NCI-H2171 treated with DMSO at 0.1 percent for 48 hours (cell line): Measurements from ENCODE around the gene ASRGL1.
"Not testable (repeated sequence)": the region's sequence is repeated elsewhere in the genome, so short reads cannot be mapped to it uniquely, and the experiment has no call there.

Source experiments
- DNase-seq: peaks from one replicate; lab custom pipeline; 2025; lab: John Stamatoyannopoulos, UW

The ASRGL1 gene

GRCh38 chr11:62337303-62338181 is at the start of gene ASRGL1:
Gene ASRGL1, plus strand, starts transcription at chr11:62337448. Its CDS starts 530 bp downstream, at chr11:62337978.
- peak; percentile 81 for DNase-seq

DNA sequence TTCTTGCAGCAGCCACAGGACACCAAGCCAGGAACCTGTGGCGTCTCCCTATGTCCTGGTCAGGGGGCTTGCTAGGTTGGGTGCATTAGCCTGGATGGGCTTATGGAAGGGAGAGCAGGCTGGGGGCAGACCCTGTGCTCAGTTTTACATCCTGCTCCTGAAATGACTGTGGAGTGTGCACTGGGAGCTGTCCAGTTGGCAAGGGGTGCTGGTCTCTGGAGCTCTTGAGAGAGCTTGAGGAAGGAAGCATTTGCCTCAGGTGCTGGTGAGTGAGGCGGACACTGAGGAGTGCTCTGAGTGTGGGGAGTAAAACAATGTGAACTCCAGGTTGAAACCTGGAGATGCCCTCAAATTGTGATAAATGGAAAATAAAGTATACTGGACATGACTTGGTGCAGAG is 41.7 kb upstream of the ASRGL1 start:
- no peak for DNase-seq

DNA sequence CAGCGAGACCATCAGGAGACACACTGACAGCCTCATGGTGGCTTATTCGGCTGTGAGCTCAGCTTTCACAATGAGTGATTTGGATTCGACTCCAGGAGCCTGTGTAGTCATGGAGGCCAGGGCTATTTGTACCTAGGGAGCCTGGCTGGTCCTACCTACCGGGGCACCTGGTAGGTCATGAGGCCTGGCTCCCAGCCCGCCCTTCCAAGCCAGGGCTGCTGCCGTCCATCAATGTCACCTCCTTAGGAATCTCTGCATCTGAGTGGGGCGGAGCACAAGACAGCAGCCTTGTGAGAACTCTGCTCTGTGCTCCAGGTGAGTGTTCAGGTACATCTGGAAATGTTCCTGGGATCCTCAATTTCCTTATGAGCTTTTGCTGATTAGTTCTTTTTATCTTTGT is 38.3 kb upstream of the ASRGL1 start, which contains the start of gene SCGB1D4:
SCGB1D4 (minus strand) TSS at position 101 of the 400 bp plus-strand sequence; CDS start at position 36, 65 bp downstream.
- DNase-seq = no peak

GRCh38 chr11:62306227-62306626 is 31.0 kb upstream of the ASRGL1 start:
- DNase-seq = no peak

GRCh38 chr11:62307950-62308349 is 29.3 kb upstream of the ASRGL1 start:
- DNase-seq = no peak

DNA sequence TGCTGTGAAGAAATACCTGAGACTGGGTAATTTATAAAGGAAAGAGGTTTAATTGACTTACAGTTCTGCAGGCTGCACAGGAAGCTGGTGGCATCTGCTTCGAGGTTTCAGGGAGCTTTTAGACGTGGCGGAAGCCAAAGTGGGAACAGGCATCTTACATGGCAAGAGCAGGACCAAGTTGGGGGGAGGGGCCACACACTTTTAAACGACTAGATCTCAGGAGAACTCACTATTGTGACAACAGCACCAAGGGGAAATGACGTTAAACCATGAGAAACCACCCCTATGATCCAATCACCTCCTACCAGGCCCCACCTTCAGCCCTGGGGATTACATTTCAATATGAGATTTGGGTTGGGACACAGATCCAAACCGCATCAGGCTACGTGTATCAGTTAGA is 27.3 kb upstream of the ASRGL1 start:
- DNase-seq = no peak

- DNase-seq = no peak
These were observed 21.8 kb upstream of the ASRGL1 start for GRCh38 chr11:62315431-62315830.

DNA sequence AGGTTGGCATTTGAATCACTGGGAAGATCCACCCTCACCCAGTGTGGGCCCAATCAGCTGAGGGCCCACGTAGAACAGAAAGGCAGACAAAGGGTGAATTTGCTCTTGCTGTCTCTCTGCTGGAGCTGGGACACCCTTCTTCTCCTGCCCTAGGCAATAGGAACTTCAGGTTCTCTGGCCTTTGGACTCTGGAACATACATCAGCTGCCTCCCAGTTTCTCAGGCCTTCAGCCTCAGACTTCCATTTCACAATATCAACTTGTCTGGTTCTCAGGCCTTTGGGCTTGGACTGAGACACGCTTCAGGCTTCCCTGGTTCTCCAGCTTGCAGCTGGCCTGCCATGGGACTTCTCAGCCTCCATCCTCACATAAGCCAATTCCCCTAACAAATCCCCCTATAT is 14.7 kb upstream of the ASRGL1 start:
- no peak for DNase-seq

- DNase-seq = no peak
These were observed 12.3 kb upstream of the ASRGL1 start for GRCh38 chr11:62324731-62325556.

GRCh38 chr11:62325781-62326180 is 11.5 kb upstream of the ASRGL1 start:
- not testable (repeated sequence) for DNase-seq

DNA sequence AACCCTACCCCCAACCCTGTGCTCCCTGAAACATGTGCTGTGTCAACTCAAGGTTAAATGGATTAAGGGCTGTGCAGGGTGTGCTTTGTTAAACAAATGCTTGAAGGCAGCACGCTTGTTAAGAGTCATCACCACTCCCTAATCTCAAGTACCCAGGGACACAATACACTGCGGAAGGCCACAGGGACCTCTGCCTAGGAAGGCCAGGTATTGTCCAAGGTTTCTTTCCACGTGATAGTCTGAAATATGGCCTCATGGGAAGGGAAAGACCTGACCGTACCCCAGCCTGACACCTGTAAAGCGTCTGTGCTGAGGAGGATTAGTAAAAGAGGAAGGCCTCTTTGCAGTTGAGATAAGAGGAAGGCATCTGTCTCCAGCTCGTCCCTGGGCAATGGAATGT is 10.5 kb upstream of the ASRGL1 start:
- not testable (repeated sequence) for DNase-seq

GRCh38 chr11:62327541-62327940 is 9.7 kb upstream of the ASRGL1 start:
- DNase-seq = not testable (repeated sequence)

GRCh38 chr11:62331264-62331663 is 6.0 kb upstream of the ASRGL1 start:
- not testable (repeated sequence) for DNase-seq

DNA sequence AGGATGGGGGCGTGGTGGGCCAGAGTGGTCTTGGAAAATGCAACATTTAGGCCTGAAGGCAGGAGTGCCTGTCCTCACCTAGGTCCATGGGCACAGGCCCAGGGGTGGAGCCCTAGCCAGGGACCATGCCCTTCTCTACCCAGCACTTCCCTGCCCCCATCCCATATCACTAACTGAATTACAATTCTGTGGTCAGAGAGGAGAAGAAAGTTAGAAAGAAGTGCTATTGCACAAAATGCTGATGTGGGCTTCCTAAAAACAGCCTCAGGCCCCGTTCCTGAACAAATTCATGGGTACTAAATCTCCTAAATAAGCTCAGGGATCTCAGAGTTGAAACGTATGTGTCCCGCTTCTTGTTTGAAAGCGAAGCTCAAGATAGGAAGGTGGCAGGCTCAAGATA is 3.5 kb upstream of the ASRGL1 start:
- no peak for DNase-seq

DNA sequence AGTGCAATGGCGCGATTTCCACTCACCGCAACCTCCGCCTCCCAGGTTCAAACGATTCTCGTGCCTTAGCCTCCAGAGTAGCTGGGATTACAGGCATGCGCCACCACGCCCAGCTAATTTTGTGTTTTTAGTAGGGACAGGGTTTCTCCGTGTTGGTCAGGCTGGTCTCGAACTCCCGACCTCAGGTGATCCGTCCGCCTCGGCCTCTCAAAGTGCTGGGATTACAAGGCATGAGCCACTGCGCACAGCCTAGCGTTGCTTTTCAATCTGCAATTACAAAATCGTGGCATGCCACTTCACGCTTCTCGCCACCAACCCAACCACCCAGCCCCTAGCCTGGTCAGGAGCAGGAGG is 322 bp upstream of the ASRGL1 start:
- not testable (repeated sequence) for DNase-seq

GRCh38 chr11:62338218-62338617 is 970 bp downstream of the ASRGL1 start:
- no peak for DNase-seq

- DNase-seq = peak; percentile 29
These were observed 3.1 kb downstream of the ASRGL1 start for GRCh38 chr11:62340269-62340901.

- no peak for DNase-seq
These were observed 4.3 kb downstream of the ASRGL1 start for GRCh38 chr11:62341588-62341987.

DNA sequence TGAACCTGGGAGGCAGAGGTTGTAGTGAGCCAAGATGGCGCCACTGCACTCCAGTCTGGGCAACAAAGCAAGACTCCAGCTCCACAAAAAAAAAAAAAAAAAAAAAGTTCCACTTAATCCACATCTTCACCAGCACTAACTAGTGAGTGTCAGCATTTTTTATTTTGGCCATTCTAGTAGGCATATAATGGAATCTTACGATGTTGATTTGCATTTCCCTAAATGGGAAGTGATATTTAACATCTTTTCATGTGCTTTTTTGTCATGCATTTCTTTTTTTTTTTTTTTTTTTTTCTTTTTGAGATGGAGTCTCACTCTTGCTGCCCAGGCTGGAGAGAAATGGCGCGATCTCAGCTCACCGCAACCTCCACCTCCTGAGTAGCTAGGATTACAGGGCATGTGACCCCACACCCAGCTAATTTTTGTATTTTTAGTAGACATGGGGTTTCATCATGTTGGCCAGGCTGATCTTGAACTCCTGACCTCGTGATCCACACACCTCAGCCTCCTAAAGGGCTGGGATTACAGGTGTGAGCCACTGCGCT is 6.5 kb downstream of the ASRGL1 start:
- not testable (repeated sequence) for DNase-seq

DNA sequence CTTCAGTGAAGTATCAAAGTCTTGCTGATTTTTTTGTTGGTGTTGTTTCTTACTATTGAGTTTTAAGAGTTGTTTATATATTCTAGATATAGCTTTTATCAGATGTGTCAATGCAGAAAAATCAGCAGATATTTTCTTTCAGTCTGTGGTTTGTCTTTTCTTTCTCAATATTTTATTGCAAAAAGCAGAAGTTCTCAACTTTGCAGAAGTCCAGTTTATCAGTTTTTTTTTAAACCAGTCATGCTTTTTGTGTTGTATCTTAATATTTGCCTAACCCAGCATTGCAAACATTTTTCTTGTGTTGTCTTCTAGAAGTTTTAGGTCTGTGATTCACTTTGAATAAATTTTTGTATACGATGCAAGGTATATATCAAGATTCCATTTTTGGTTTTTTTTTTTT is 7.0 kb downstream of the ASRGL1 start:
- DNase-seq = no peak

- DNase-seq = no peak
These were observed 8.6 kb downstream of the ASRGL1 start for GRCh38 chr11:62345861-62346260.
